Loucy (cell line): Measurements from ENCODE around the gene RSAD1.

ENCODE experiments used
- H2AFZ ChIP-seq: fragments of 200-600 bp; sonication (generic); 2 replicates; pipeline ENCODE4 v1.6.0; 2016; ENCODE audit warnings: antibody characterized with exemption, mild to moderate bottlenecking, low read length, moderate library complexity
- H3F3A ChIP-seq: fragments of 200-600 bp; 2 replicates; pipeline ENCODE4 v1.6.0; 2016; ENCODE audit warnings: antibody characterized with exemption, low read depth, mild to moderate bottlenecking
- H3K27me3 ChIP-seq: fragments of 200-600 bp; sonication (generic); 2 replicates; pipeline ENCODE4 v1.6.1; 2014; ENCODE audit warnings: low read length, mild to moderate bottlenecking; ENCODE audit not compliant: insufficient read depth, poor library complexity, severe bottlenecking
- H3K36me3 ChIP-seq: fragments of 200-600 bp; sonication (generic); 2 replicates; pipeline ENCODE4 v1.6.1; 2016; ENCODE audit warnings: low read length; ENCODE audit not compliant: insufficient read depth
- H3K4me1 ChIP-seq: fragments of 200-600 bp; sonication (generic); 2 replicates; pipeline ENCODE4 v1.5.1; 2014; ENCODE audit warnings: low read length, mild to moderate bottlenecking; ENCODE audit not compliant: insufficient read depth, poor library complexity, severe bottlenecking
- H3K4me2 ChIP-seq: fragments of 200-600 bp; sonication (generic); 2 replicates; pipeline ENCODE4 v1.6.0; 2014; ENCODE audit warnings: antibody characterized with exemption, low read length, low read depth, mild to moderate bottlenecking; ENCODE audit not compliant: poor library complexity, severe bottlenecking
- H3K4me3 ChIP-seq: fragments of 200-600 bp; sonication (generic); 2 replicates; pipeline ENCODE4 v1.5.1; 2014; ENCODE audit warnings: low read length, mild to moderate bottlenecking, mixed read lengths; ENCODE audit not compliant: poor library complexity, severe bottlenecking
- H3K79me2 ChIP-seq: fragments of 200-600 bp; sonication (generic); 2 replicates; pipeline ENCODE4 v1.6.1; 2014; ENCODE audit warnings: low read length; ENCODE audit not compliant: insufficient read depth
- H3K9ac ChIP-seq: fragments of 200-600 bp; sonication (generic); 2 replicates; pipeline ENCODE4 v1.6.0; 2014; ENCODE audit warnings: mild to moderate bottlenecking, low read depth, low read length, moderate library complexity; ENCODE audit not compliant: poor library complexity, severe bottlenecking
- H3K9me2 ChIP-seq: fragments of 200-600 bp; sonication (generic); replicated peaks from 2 replicates; pipeline ENCODE4 v1.6.1; 2016; ENCODE audit warnings: low read depth, low read length, mixed read lengths
- H3K9me3 ChIP-seq: fragments of 200-600 bp; sonication (generic); 2 replicates; pipeline ENCODE4 v1.6.1; 2014; ENCODE audit warnings: mild to moderate bottlenecking, antibody characterized with exemption, low read length, low read depth; ENCODE audit not compliant: insufficient read depth
- H4K20me1 ChIP-seq: fragments of 200-600 bp; sonication (generic); 2 replicates; pipeline ENCODE4 v1.6.0; 2014; ENCODE audit warnings: antibody characterized with exemption, low read length, mild to moderate bottlenecking; ENCODE audit not compliant: insufficient read depth, poor library complexity, severe bottlenecking
- EZH2phosphoT487 ChIP-seq: fragments of 200-600 bp; IDR thresholded peaks from 2 replicates; pipeline ENCODE4 v1.6.1; 2018; ENCODE audit warnings: antibody characterized with exemption, mild to moderate bottlenecking, moderate library complexity, borderline replicate concordance
- TF ChIP-seq, protein P1 (sequence below): fragments of 200-600 bp; sonication (generic); conservative IDR thresholded peaks from 2 replicates; pipeline ENCODE4 v1.5.1; 2014; ENCODE audit warnings: mild to moderate bottlenecking, antibody characterized with exemption, low read length

The RSAD1 gene

DNA sequence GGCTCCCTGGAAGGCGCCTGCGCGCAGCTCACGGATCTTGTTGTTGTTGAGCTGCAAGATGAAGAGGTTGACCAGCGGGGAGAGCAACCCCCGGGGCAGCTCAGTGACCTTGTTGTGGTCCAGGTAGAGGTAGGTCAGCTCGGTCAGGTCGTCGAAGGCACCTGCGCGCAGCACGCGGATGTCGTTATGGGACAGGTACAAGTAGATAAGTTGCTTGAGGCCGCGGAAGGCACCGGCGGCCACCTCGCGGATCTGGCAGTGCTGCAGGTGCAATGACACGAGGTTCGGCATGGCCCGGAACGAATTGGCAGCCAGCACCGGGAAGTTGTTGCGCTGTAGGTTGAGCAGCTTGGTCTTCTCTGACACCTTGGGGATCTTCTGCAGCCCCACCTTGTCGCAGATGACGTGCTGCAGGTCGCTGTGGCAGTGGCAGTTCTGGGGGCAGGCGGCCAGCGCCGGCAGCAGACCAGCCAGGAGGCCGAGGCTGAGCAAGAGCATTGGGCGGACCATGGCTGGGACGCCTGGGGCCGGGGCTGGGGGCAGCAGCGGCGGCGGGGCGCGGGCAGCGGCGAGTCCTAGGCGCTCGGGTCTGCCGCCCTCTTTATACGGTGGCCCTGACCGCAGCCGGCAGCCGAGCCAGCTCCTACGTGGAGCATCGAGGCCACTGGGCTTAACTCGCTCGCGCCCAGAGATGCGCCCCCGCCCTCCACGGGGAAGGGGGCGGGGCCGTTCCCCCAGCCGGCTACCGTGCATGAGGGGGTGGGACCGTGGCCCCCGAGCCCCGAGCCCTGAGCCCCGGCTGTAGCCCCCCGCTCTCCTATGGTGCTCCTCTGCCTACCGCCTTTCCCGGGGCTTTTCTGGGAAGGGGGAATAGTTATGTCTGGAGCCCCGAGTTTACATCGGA is 10.1 kb upstream of the RSAD1 start, which contains the start of gene CHAD:
TSS of gene CHAD (minus strand) at position 577 of the 904 bp plus-strand sequence. CDS start at position 510, 67 bp downstream.
- Histone ChIP-seq H3K36me3 (no peaks in the 10 kb centered on the region), H3K9ac (no peak within 1 kb of the TSS), H3K9me3 (no peaks in the 10 kb centered on the region), H2AFZ (no peak within 1 kb of the TSS), H3K79me2 (no peaks in the 10 kb centered on the region), H3K4me2 (no peak within 1 kb of the TSS), H3K4me3 (no peak within 1 kb of the TSS), H3K27me3 (no peaks in the 10 kb centered on the region), H3K4me1 (no peaks in the 10 kb centered on the region), H3K9me2 (no peaks in the 10 kb centered on the region), H4K20me1 (no peaks in the 10 kb centered on the region), H3F3A (no peaks in the 10 kb centered on the region)
- TF ChIP-seq EZH2phosphoT487, result no peak
- TF ChIP-seq, protein P1, sequence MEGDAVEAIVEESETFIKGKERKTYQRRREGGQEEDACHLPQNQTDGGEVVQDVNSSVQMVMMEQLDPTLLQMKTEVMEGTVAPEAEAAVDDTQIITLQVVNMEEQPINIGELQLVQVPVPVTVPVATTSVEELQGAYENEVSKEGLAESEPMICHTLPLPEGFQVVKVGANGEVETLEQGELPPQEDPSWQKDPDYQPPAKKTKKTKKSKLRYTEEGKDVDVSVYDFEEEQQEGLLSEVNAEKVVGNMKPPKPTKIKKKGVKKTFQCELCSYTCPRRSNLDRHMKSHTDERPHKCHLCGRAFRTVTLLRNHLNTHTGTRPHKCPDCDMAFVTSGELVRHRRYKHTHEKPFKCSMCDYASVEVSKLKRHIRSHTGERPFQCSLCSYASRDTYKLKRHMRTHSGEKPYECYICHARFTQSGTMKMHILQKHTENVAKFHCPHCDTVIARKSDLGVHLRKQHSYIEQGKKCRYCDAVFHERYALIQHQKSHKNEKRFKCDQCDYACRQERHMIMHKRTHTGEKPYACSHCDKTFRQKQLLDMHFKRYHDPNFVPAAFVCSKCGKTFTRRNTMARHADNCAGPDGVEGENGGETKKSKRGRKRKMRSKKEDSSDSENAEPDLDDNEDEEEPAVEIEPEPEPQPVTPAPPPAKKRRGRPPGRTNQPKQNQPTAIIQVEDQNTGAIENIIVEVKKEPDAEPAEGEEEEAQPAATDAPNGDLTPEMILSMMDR, result no peak

DNA sequence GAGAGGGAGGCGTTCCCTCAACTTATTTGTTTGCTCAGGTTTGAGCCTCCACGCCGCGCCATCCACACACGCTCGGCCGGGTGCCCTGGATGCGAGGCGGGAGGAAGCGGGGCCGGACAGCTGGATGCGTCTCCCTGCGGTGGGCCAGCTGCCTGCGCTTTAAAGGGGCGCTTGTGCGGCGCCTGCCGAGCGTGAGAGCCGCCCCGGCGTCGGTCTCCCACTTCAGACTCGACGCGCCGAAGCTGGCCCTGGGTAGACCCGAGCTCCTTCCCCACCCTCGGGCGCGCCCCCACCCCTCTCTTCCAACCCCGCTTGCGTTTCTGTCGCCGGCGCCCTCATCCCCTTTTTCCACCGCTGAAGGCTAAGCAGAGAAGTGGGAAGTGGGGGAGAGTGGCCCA is 9.5 kb upstream of the RSAD1 start:
- H3K9me3 ChIP-seq, result no peaks in the 10 kb centered on the region
- H3K9me2 ChIP-seq, result no peaks in the 10 kb centered on the region
- H3K36me3 ChIP-seq, result no peaks in the 10 kb centered on the region
- H3K4me3 ChIP-seq, result no peak overlapping the region
- no peak overlapping the region for H3K4me2 ChIP-seq
- no peaks in the 10 kb centered on the region for H4K20me1 ChIP-seq
- H3K9ac ChIP-seq, result no peak overlapping the region
- no peak for TF ChIP-seq EZH2phosphoT487
- TF ChIP-seq, protein P1, result no peak
- no peaks in the 10 kb centered on the region for H3K4me1 ChIP-seq
- H2AFZ ChIP-seq, result no peak overlapping the region
- no peaks in the 10 kb centered on the region for H3K27me3 ChIP-seq
- no peaks in the 10 kb centered on the region for H3F3A ChIP-seq
- no peaks in the 10 kb centered on the region for H3K79me2 ChIP-seq

DNA sequence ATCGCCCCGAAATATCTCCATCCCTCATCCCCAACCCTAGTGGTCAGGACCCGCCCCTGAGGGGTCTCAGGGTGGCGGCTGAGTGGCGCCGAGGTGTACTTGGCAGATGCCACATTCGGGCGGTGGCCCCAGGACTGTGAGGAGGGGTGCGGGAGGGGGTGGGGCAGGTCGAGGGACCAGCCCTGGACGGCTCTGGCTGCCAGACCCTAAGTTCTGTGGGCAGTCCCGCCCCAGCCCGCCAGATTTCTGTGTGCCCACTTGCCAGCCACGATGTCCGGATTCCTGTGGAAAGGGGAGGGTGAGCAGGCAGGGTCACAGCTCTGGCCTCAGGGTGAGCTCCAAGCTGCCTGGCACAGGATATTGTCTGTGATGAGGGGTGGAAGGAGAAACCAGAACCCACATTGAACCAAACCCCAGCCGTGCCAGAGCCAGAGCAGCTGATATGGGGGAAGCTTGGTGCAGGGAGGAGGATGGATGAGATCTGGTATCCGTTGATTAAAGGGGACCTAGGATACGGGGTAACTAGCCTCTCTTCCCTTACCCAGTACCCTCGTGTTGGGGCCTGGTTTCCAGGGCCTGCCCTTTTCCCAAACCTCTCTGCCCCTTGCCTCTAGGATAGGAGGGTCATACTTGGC is 8.9 kb upstream of the RSAD1 start:
- Histone ChIP-seq H3K9me2 (no peaks in the 10 kb centered on the region), H3K4me3 (no peak overlapping the region), H3K27me3 (no peaks in the 10 kb centered on the region), H2AFZ (no peak overlapping the region), H3K4me1 (no peaks in the 10 kb centered on the region), H3F3A (no peaks in the 10 kb centered on the region), H4K20me1 (no peaks in the 10 kb centered on the region), H3K9me3 (no peaks in the 10 kb centered on the region), H3K9ac (no peak overlapping the region), H3K79me2 (no peaks in the 10 kb centered on the region), H3K4me2 (no peak overlapping the region), H3K36me3 (no peaks in the 10 kb centered on the region)
- TF ChIP-seq EZH2phosphoT487, result no peak
- TF ChIP-seq, protein P1, result no peak
